Heart left ventricle (tissue), 16 donors: ENCODE results near the gene MYO1A. TPM values are rescaled to one million over a fixed set of nuclear protein-coding genes. Genes with fewer than 3 reads are reported as not detected.

Experiments used
- ATAC-seq, 4 donors: fragments of 200-7000 bp; cut with Tn5 transposase; one replicate each; pipeline ENCODE4 v1.9.1; 2020 to 2022; ENCODE audit warnings: moderate library complexity in 4 of 4, mild to moderate bottlenecking in 3 of 4, moderate number of reproducible peaks in 1 of 4
- DNase-seq, 5 donors: peaks; one replicate each; pipeline ENCODE4 v3.0.0-alpha.2; 2020
- H3K27ac ChIP-seq, 12 donors: fragments of 200-600 bp; sonication (generic) in 4 of 12; one replicate each; pipeline versions ENCODE4 v1.5.0 to v1.8.0; 2016 to 2022; ENCODE audit warnings: mild to moderate bottlenecking in 2 of 12
- H3K27me3 ChIP-seq, 9 donors: fragments of 200-600 bp; sonication (generic) in 2 of 9; one replicate each; pipeline versions ENCODE4 v1.5.1 to v1.8.0; 2016 to 2022; ENCODE audit warnings: mild to moderate bottlenecking in 3 of 9
- H3K36me3 ChIP-seq, 9 donors: fragments of 200-600 bp; sonication (generic) in 2 of 9; one replicate each; pipeline versions ENCODE4 v1.5.0 to v1.8.0; 2018 to 2022; ENCODE audit warnings: mild to moderate bottlenecking in 2 of 9
- H3K4me1 ChIP-seq, 12 donors: fragments of 200-600 bp; sonication (generic) in 4 of 12; one replicate each; pipeline versions ENCODE4 v1.5.0 to v1.8.0; 2016 to 2022; ENCODE audit warnings: mild to moderate bottlenecking in 3 of 12
- H3K4me3 ChIP-seq, 12 donors: fragments of 200-600 bp; sonication (generic) in 4 of 12; one replicate each; pipeline versions ENCODE4 v1.5.0 to v1.8.0; 2017 to 2022; ENCODE audit warnings: mild to moderate bottlenecking in 9 of 12, moderate library complexity in 4 of 12
- H3K9me3 ChIP-seq, 12 donors: fragments of 200-600 bp; sonication (generic) in 4 of 12; one replicate each; pipeline versions ENCODE4 v1.5.0 to v1.8.0; 2016 to 2022; ENCODE audit warnings: mild to moderate bottlenecking in 1 of 12
- POLR2A ChIP-seq, 2 donors: fragments of 450-650 bp; IDR thresholded peaks; one replicate each; pipeline ENCODE4 v1.6.1; 2017; ENCODE audit warnings: antibody characterized with exemption in 2 of 2, mild to moderate bottlenecking in 2 of 2, moderate library complexity in 2 of 2
- WGBS, 4 donors: extraction: QIAGEN DNeasy Blood & Tissue Kit in 2 of 4; methylation state at CpG; one replicate each; pipeline versions ENCODE4 v1.1.5 to v1.1.7; 2013 to 2018; 5-methylcytosine and 5-hydroxymethylcytosine counted together
- intact Hi-C, 10 donors: fragments of 100-400 bp; cut with DNase I; formaldehyde crosslinking; loops; one replicate each; pipeline versions ENCODE4 v1.11.1 to v1.14.2; 2022
- polyA plus RNA-seq, 2 donors: library from polyadenylated mRNA; stranded (reverse); fragments of 200-250 nt; gene quantifications; one replicate each; pipeline ENCODE4 v1.2.3, GENCODE V29; 2013
- total RNA-seq, 9 donors: library from RNA; depleted of rRNA in 2 of 9; stranded (reverse); fragments of >200 nt in 2 of 9; fragmentation: NEBNext Ultra II Directional in 3 of 9; extraction: Animal tissue kit (Norgen Biotek cat#: 25700) in 3 of 9; gene quantifications; one replicate each; pipeline versions ENCODE4 v1.1.0 to v1.2.4, GENCODE V29; 2016 to 2023
- TF ChIP-seq, protein P1 (sequence below), 12 donors: fragments of 200-600 bp; sonication (generic) in 4 of 12; IDR thresholded peaks; one replicate each; pipeline versions ENCODE4 v1.5.0 to v1.8.0; 2018 to 2022; ENCODE audit warnings: antibody characterized with exemption in 12 of 12, mild to moderate bottlenecking in 5 of 12
- donor health status: ischemic (EF 13 %, LVEDD 7.1; RV severe dilation, severe dysfunction).
- donor health status: healthy with polysubstance abuse.
- donor health status: DM: no; HTN: yes; CAD: no.
- donor health status: DM: no; HTN: no; CAD: no.
- donor health status: ischemic (EF 25% LVEDD 6.9; RV normal size, moderate dysfunction).
- donor health status: ischemic (EF 25% LVEDD 5.7; RV mildly dilated, moderate dysfunction).
- donor health status: healthy.
- donor health status: DM: yes; HTN: yes; CAD: no.
- donor health status: ischemic (EF 35%, LVEDD 5.7; RV mildly dilated, moderate dysfunction).
- donor health status: nonischemic (EF 11% LVEDD 7.7; RV severe dilation, severe dysfunction).
- donor health status: DM: yes; HTN: yes; CAD: no.
- donor health status: PGD.
- donor health status: ischemic (EF 29% LVEDD 5.4; RV normal size, mild dysfunction).
- donor health status: nonischemic (EF 23%, LVEDD 6.1; RV moderate dilation, normal function).

MYO1A gene
- total and polyA plus RNA-seq, 11 donors: 0.06 to 0.77 (median 0.32) TPM; not detected in 7

GRCh38 chr12:57000393-57000792 lies 49.5 kb downstream of the MYO1A start:
- WGBS, 4 donors: 69 to 75% (median 74%) methylated on average over 1 of the region's 1 CpG
- TF ChIP-seq, protein P1, sequence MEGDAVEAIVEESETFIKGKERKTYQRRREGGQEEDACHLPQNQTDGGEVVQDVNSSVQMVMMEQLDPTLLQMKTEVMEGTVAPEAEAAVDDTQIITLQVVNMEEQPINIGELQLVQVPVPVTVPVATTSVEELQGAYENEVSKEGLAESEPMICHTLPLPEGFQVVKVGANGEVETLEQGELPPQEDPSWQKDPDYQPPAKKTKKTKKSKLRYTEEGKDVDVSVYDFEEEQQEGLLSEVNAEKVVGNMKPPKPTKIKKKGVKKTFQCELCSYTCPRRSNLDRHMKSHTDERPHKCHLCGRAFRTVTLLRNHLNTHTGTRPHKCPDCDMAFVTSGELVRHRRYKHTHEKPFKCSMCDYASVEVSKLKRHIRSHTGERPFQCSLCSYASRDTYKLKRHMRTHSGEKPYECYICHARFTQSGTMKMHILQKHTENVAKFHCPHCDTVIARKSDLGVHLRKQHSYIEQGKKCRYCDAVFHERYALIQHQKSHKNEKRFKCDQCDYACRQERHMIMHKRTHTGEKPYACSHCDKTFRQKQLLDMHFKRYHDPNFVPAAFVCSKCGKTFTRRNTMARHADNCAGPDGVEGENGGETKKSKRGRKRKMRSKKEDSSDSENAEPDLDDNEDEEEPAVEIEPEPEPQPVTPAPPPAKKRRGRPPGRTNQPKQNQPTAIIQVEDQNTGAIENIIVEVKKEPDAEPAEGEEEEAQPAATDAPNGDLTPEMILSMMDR (IDR thresholded peaks at IDR 0.05): no peak
- TF ChIP-seq POLR2A (IDR thresholded peaks at IDR 0.05): no peak
- intact Hi-C loops: loop anchor here in 8 of 10 donors (5.0 to 10.0 kb wide), 4 partner anchors 53 to 243 kb away; partner anchors contain the start of gene HSD17B6 (in 2 of the 8)

GRCh38 chr12:56999456-56999855 lies 50.5 kb downstream of the MYO1A start:
- intact Hi-C loops: no loop called here
- no peak overlapping the region for H3K4me3 ChIP-seq
- no peaks in the 10 kb centered on the region for H3K27me3 ChIP-seq
- H3K36me3 ChIP-seq: peaks cover 0 to 68% (median 47%) of the 10 kb centered on the region in 9 donors
- H3K9me3 ChIP-seq: no peaks in the 10 kb centered on the region
- WGBS, 4 donors: 86 to 94% (median 93%) methylated on average over 4 of the region's 4 CpGs
- peaks cover 0 to 28% (median 9%) of the 10 kb centered on the region in 12 donors for H3K4me1 ChIP-seq
- no peak for TF ChIP-seq POLR2A (IDR thresholded peaks at IDR 0.05)
- TF ChIP-seq, protein P1 (IDR thresholded peaks at IDR 0.05): no peak
- ATAC-seq: no peak
- peak overlapping the region in 1 of 12 donors; percentile 46 for H3K27ac ChIP-seq
- DNase-seq: no peak

More at GRCh38 chr12:57000393-57000792, 49.5 kb downstream of the MYO1A start:
- no peak for ATAC-seq
- no peak for DNase-seq
- Histone ChIP-seq H3K4me3 (no peak overlapping the region), H3K9me3 (no peaks in the 10 kb centered on the region), H3K27ac (no peak overlapping the region), H3K36me3 (peaks cover 0 to 73% (median 47%) of the 10 kb centered on the region in 9 donors), H3K4me1 (peaks cover 0 to 36% (median 17%) of the 10 kb centered on the region in 12 donors), H3K27me3 (no peaks in the 10 kb centered on the region)

DNA sequence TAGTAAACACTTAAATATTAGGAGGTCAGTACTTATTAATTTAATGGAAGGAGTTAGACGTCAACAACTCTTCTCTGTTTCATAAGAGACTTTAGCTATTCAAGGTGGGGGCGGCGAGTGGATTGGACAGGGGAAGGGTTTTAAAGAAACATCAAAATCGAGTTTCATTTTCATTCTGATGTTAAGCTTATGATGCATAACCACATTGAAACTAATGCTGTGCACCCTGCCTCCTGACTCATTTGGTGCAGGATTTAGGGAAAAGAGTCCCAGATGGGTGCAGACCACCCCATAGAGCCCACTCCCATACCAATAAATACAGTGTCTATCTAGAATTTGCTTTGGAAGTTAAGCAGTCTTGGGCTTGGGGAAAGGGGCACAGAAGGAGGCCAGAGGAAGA lies 50.9 kb downstream of the MYO1A start:
- ATAC-seq: no peak
- Histone ChIP-seq H3K36me3 (peaks cover 0 to 64% (median 42%) of the 10 kb centered on the region in 9 donors), H3K4me3 (no peak overlapping the region), H3K27me3 (no peaks in the 10 kb centered on the region), H3K4me1 (peaks cover 0 to 28% (median 9%) of the 10 kb centered on the region in 12 donors), H3K9me3 (no peaks in the 10 kb centered on the region), H3K27ac (peak overlapping the region in 1 of 12 donors; percentile 46)
- 77 to 82% (median 79%) methylated on average over 4 of the region's 4 CpGs for WGBS, 4 donors
- no peak for DNase-seq
- no peak for TF ChIP-seq POLR2A (IDR thresholded peaks at IDR 0.05)
- TF ChIP-seq, protein P1 (IDR thresholded peaks at IDR 0.05): no peak
- intact Hi-C loops: no loop called here

GRCh38 chr12:56998316-56998715 lies 51.6 kb downstream of the MYO1A start:
- DNase-seq (no peak), ATAC-seq (no peak)
- TF ChIP-seq, protein P1 (IDR thresholded peaks at IDR 0.05): no peak
- no peak for TF ChIP-seq POLR2A (IDR thresholded peaks at IDR 0.05)
- 87 to 93% (median 91%) methylated on average over 6 of the region's 6 CpGs for WGBS, 4 donors
- no peaks in the 10 kb centered on the region for H3K9me3 ChIP-seq
- H3K27me3 ChIP-seq: no peaks in the 10 kb centered on the region
- peaks cover 0 to 57% (median 35%) of the 10 kb centered on the region in 9 donors for H3K36me3 ChIP-seq
- intact Hi-C loops: no loop called here
- H3K4me3 ChIP-seq: no peak overlapping the region
- no peak overlapping the region for H3K27ac ChIP-seq
- H3K4me1 ChIP-seq: peaks cover 0 to 28% (median 9%) of the 10 kb centered on the region in 12 donors
